Measurements from ENCODE around the gene CDK17. TPM values are rescaled to one million over a fixed set of nuclear protein-coding genes. Genes with fewer than 3 reads are reported as not detected.
A peak's percentile ranks its signal among the peaks of the same experiment; 100 is the strongest.

CDK17 gene
- total RNA-seq, 1 donor from 2014 or later: 47.1 TPM

GRCh38 chr12:96368687-96369086 lies 31.6 kb downstream of the CDK17 start:
- DNase-seq: no peak
- no peaks in the 10 kb centered on the region for H3K9me3 ChIP-seq
- no peaks in the 10 kb centered on the region for H3K36me3 ChIP-seq
- H3K4me3 ChIP-seq: no peak overlapping the region
- TF ChIP-seq CTCF (IDR thresholded peaks at IDR 0.05): no peak
- no peak overlapping the region for H3K27ac ChIP-seq
- no peaks in the 10 kb centered on the region for H3K27me3 ChIP-seq
- H3K4me1 ChIP-seq: peaks cover 67% of the 10 kb centered on the region
- ATAC-seq: no peak
- intact Hi-C loops (cut with DNase I): no loop called here

- Histone ChIP-seq H3K27ac (no peak overlapping the region), H3K27me3 (no peaks in the 10 kb centered on the region), H3K4me3 (no peak overlapping the region), H3K36me3 (no peaks in the 10 kb centered on the region), H3K9me3 (no peaks in the 10 kb centered on the region), H3K4me1 (peaks cover 67% of the 10 kb centered on the region)
- no peak for TF ChIP-seq CTCF (IDR thresholded peaks at IDR 0.05)
- ATAC-seq: peak; percentile 39
- DNase-seq: no peak
- intact Hi-C loops (cut with DNase I): no loop called here
These were observed 32.0 kb downstream of the CDK17 start for GRCh38 chr12:96368233-96368632.

GRCh38 chr12:96366381-96366654 lies 33.9 kb downstream of the CDK17 start:
- Histone ChIP-seq H3K27me3 (no peaks in the 10 kb centered on the region), H3K4me1 (peaks cover 55% of the 10 kb centered on the region), H3K36me3 (no peaks in the 10 kb centered on the region), H3K4me3 (no peak overlapping the region), H3K27ac (no peak overlapping the region), H3K9me3 (no peaks in the 10 kb centered on the region)
- no peak for DNase-seq
- no peak for TF ChIP-seq CTCF (IDR thresholded peaks at IDR 0.05)
- intact Hi-C loops (cut with DNase I): no loop called here
- ATAC-seq: no peak

- Histone ChIP-seq H3K27me3 (no peaks in the 10 kb centered on the region), H3K4me1 (peaks cover 55% of the 10 kb centered on the region), H3K4me3 (no peak overlapping the region), H3K27ac (no peak overlapping the region), H3K36me3 (no peaks in the 10 kb centered on the region), H3K9me3 (no peaks in the 10 kb centered on the region)
- DNase-seq (no peak), ATAC-seq (no peak)
- TF ChIP-seq CTCF (IDR thresholded peaks at IDR 0.05): no peak
- intact Hi-C loops (cut with DNase I): no loop called here
These were observed 34.4 kb downstream of the CDK17 start for GRCh38 chr12:96365604-96366380.

GRCh38 chr12:96364092-96364700 lies 36.0 kb downstream of the CDK17 start:
- H3K27ac ChIP-seq: no peak overlapping the region
- H3K4me1 ChIP-seq: peaks cover 56% of the 10 kb centered on the region
- intact Hi-C loops (cut with DNase I): no loop called here
- H3K27me3 ChIP-seq: no peaks in the 10 kb centered on the region
- no peak overlapping the region for H3K4me3 ChIP-seq
- DNase-seq (no peak), ATAC-seq (no peak)
- no peaks in the 10 kb centered on the region for H3K36me3 ChIP-seq
- TF ChIP-seq CTCF (IDR thresholded peaks at IDR 0.05): no peak
- H3K9me3 ChIP-seq: no peaks in the 10 kb centered on the region

All from upper lobe of right lung (tissue), 1 donor.